Neural cell (in vitro differentiated cells): ENCODE measurements around the gene ZNF230. TPM values are rescaled to one million over a fixed set of nuclear protein-coding genes. Genes with fewer than 3 reads are reported as not detected.
A peak's percentile ranks its signal among the peaks of the same experiment; 100 is the strongest.

Source experiments
- H2AFZ ChIP-seq: fragments of 200-600, 300-800 bp; sonication (generic), shearing (Covaris generic); 2 replicates; pipeline ENCODE4 v1.6.0; 2014; ENCODE audit warnings: low read depth, mild to moderate bottlenecking, antibody characterized with exemption, low read length, moderate library complexity
- H3F3A ChIP-seq: fragments of 200-600 bp; shearing (Covaris generic); 2 replicates; pipeline ENCODE4 v1.6.1; 2016; ENCODE audit warnings: mild to moderate bottlenecking, moderate library complexity, mixed read lengths, antibody characterized with exemption, low read length; ENCODE audit not compliant: insufficient read depth, poor library complexity, severe bottlenecking
- H3K27ac ChIP-seq: fragments of 200-600, 300-800 bp; sonication (generic), shearing (Covaris generic); 2 replicates; pipeline ENCODE4 v1.5.1; 2014; ENCODE audit warnings: mild to moderate bottlenecking, low read length, moderate library complexity
- H3K27me3 ChIP-seq: fragments of 300-800, 200-600 bp; sonication (generic), shearing (Covaris generic); 2 replicates; pipeline ENCODE4 v1.6.0; 2014; ENCODE audit warnings: mild to moderate bottlenecking, low read depth, low read length, moderate library complexity; ENCODE audit not compliant: insufficient read depth
- H3K36me3 ChIP-seq: fragments of 300-800, 200-600 bp; sonication (generic), shearing (Covaris generic); 2 replicates; pipeline ENCODE4 v1.5.1; 2014; ENCODE audit warnings: mild to moderate bottlenecking, antibody characterized with exemption, low read length, moderate library complexity; ENCODE audit not compliant: insufficient read depth
- H3K4me2 ChIP-seq: fragments of 300-800, 200-600 bp; sonication (generic), shearing (Covaris generic); 2 replicates; pipeline ENCODE4 v1.6.0; 2014; ENCODE audit warnings: mild to moderate bottlenecking, low read length
- H3K4me3 ChIP-seq: fragments of 300-800, 200-600 bp; sonication (generic), shearing (Covaris generic); 2 replicates; pipeline ENCODE4 v1.5.1; 2014; ENCODE audit warnings: mild to moderate bottlenecking, low read length, moderate library complexity
- H3K79me2 ChIP-seq: fragments of 200-600 bp; shearing (Covaris generic); replicated peaks from 2 replicates; pipeline ENCODE4 v1.6.0; 2014; ENCODE audit warnings: mild to moderate bottlenecking, low read length, moderate library complexity; ENCODE audit not compliant: insufficient read depth
- H3K9ac ChIP-seq: fragments of 300-800, 200-600 bp; sonication (generic), shearing (Covaris generic); 2 replicates; pipeline ENCODE4 v1.6.1; 2016; ENCODE audit warnings: mild to moderate bottlenecking, low read length, mixed read lengths
- H3K9me2 ChIP-seq: fragments of 200-600 bp; shearing (Covaris generic); 2 replicates; pipeline ENCODE4 v1.6.1; 2016; ENCODE audit warnings: mild to moderate bottlenecking, low read length, mixed read lengths; ENCODE audit not compliant: insufficient read depth
- H3K9me3 ChIP-seq: fragments of 200-600, 300-800 bp; sonication (generic), shearing (Covaris generic); 2 replicates; pipeline ENCODE4 v1.6.1; 2016; ENCODE audit warnings: mild to moderate bottlenecking, mixed run types, low read length, moderate library complexity, mixed read lengths
- H4K20me1 ChIP-seq: fragments of 200-600 bp; shearing (Covaris generic); 2 replicates; pipeline ENCODE4 v1.6.1; 2016; ENCODE audit warnings: mild to moderate bottlenecking, mixed run types; ENCODE audit not compliant: insufficient read depth
- EP300 ChIP-seq: fragments of 450-650 bp; conservative IDR thresholded peaks from 2 replicates; pipeline ENCODE4 v1.6.1; 2014; ENCODE audit warnings: antibody characterized with exemption, mild to moderate bottlenecking, moderate library complexity; ENCODE audit not compliant: poor library complexity, severe bottlenecking
- EZH2 ChIP-seq: fragments of 200-600, 300-800 bp; shearing (Covaris generic), sonication (generic); IDR thresholded peaks from 2 replicates; pipeline ENCODE4 v1.6.1; 2014; ENCODE audit warnings: antibody characterized with exemption, low read length, borderline replicate concordance, mild to moderate bottlenecking; ENCODE audit not compliant: insufficient read depth, poor library complexity, severe bottlenecking
- MXI1 ChIP-seq: fragments of 450-650 bp; conservative IDR thresholded peaks from 2 replicates; pipeline ENCODE4 v1.6.1; 2014; ENCODE audit warnings: antibody characterized with exemption, mild to moderate bottlenecking; ENCODE audit not compliant: poor library complexity, severe bottlenecking
- POLR2AphosphoS5 ChIP-seq: IDR thresholded peaks from 2 replicates; pipeline ENCODE4 v1.6.1; 2012
- RAD21 ChIP-seq: fragments of 450-650 bp; conservative IDR thresholded peaks from 2 replicates; pipeline ENCODE4 v1.6.1; 2014; ENCODE audit warnings: antibody characterized with exemption, mild to moderate bottlenecking, moderate library complexity
- SMC3 ChIP-seq: fragments of 450-650 bp; conservative IDR thresholded peaks from 2 replicates; pipeline ENCODE4 v1.6.1; 2014; ENCODE audit warnings: antibody characterized with exemption, mild to moderate bottlenecking, moderate library complexity; ENCODE audit not compliant: poor library complexity
- TAF1 ChIP-seq: IDR thresholded peaks from 2 replicates; pipeline ENCODE4 v1.6.1; 2012; ENCODE audit warnings: low read depth
- polyA plus RNA-seq: library from polyadenylated mRNA; depleted of rRNA; stranded (reverse); fragments of >200 nt; gene quantifications from 2 replicates; pipeline ENCODE4 v1.2.3, GENCODE V29; 2014
- TF ChIP-seq, protein P1 (sequence below): IDR thresholded peaks from 2 replicates; pipeline ENCODE4 v1.6.1; 2012; ENCODE audit warnings: borderline replicate concordance
- TF ChIP-seq, protein P2 (sequence below): fragments of 450-650 bp; IDR thresholded peaks from 2 replicates; pipeline ENCODE4 v1.5.1; 2014; ENCODE audit warnings: antibody characterized with exemption, mild to moderate bottlenecking, moderate library complexity; ENCODE audit not compliant: poor library complexity, severe bottlenecking

The ZNF230 gene
- polyA plus RNA-seq, 1 donor from 2014 or later, result 6.7 TPM

DNA sequence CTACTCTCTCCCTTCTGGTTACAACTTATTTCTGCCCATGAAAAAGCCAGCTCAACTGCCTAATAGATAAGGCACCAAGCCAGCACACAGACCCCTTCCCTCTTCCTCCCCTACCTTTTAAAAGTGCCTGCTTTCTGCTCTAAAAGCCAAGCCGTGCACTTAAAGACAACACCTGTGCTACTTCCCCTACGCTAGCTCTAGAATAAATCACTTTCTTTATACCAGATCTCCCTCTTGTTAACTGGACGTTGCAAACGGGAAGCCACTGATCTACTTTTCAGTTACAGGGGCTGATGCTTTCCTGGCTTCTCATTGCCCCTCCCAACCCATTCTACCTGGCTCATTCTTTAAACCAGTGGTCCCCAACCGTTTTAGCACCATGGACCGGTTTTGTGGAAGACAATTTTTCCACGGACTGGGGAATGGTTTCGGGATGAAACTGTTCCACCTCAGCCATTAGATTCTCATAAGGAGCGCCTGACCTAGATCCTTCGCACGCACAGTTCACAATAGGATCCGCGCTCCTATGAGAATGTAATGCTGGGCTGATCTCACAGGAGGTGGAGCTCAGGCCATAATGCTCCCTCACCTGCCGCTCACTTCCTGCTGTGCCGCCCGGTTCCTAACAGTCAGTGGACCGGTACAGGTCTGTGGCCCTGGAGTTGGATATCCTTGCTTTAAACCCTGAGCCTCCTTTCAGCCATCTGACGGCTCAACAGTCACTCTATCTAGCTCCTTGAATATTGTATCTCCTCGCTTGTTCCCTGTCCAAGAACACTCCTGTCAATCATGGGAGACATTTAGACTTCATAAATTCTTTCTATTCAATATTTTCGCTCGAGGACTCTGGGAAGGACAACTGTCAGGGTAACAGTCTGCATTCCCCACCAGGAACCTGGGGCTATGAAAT lies 48.2 kb downstream of the ZNF230 start:
- Histone ChIP-seq H3K9me2 (no peaks in the 10 kb centered on the region), H3K4me2 (no peak overlapping the region), H3K9me3 (no peaks in the 10 kb centered on the region), H3K79me2 (peaks cover 16% of the 10 kb centered on the region), H3F3A (no peaks in the 10 kb centered on the region), H2AFZ (peak overlapping the region; percentile 96), H3K27ac (peak overlapping the region; percentile 55), H4K20me1 (no peaks in the 10 kb centered on the region), H3K27me3 (no peaks in the 10 kb centered on the region), H3K4me3 (peak overlapping the region; percentile 90), H3K9ac (peak overlapping the region; percentile 77), H3K36me3 (no peaks in the 10 kb centered on the region)
- TF ChIP-seq MXI1 (no peak), EP300 (peak; percentile 5)

DNA sequence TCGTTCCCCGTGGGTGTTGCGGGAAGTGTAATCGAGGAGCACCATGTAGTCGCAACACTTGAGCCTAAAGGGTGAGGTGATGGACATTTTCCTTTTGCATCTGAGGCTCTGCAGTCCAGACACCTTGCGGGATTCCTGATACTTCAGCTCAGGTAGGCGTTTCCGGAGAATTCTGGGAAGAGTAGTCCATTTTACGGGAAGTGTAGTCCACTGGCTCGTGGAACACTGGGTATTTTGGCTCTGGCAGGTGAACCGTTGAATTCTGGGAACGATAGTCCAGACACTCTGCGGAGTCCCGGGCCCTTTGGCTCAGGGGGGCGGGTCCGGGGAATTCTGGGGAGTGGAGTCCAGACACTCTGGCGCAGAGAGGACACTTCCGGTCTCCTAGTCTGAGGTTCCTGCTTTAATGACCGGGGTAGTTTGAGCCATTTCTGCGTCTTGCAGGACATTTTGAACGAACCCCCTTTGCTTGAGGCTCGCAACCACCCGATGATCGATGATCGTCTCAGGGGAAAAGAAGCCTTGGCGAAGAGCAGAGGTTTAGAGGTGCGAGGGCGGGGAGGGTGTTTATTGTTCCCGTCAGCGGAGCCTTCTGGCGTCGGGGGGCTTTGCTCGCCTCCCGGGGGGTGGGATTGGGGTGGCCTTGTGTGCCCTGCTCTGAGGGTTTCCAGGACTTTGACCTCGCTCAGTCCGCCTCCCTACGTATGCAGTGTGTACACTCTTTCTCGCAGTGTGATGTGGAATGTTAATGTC lies 49.1 kb downstream of the ZNF230 start, which contains the start of gene ZNF223:
Gene ZNF223, plus strand, starts transcription at position 387 of the 753 bp plus-strand sequence. CDS start 3,141 bp downstream, outside the sequence.
- Histone ChIP-seq H4K20me1 (no peaks in the 10 kb centered on the region), H3K27me3 (no peaks in the 10 kb centered on the region), H3K9ac (peak within 1 kb of the TSS; percentile 77), H3K4me3 (peak within 1 kb of the TSS; percentile 90), H3K27ac (peak within 1 kb of the TSS; percentile 55), H3K79me2 (peaks cover 16% of the 10 kb centered on the region), H3K9me3 (no peaks in the 10 kb centered on the region), H3K9me2 (no peaks in the 10 kb centered on the region), H2AFZ (peak within 1 kb of the TSS; percentile 96), H3K4me2 (peak within 1 kb of the TSS; percentile 99), H3F3A (no peaks in the 10 kb centered on the region), H3K36me3 (no peaks in the 10 kb centered on the region)
- TF ChIP-seq TAF1 (no peak), EZH2 (no peak), RAD21 (no peak), EP300 (peak; percentile 9), SMC3 (peak; percentile 10), MXI1 (peak; percentile 58), POLR2AphosphoS5 (peak; percentile 51)
- TF ChIP-seq, protein P1, sequence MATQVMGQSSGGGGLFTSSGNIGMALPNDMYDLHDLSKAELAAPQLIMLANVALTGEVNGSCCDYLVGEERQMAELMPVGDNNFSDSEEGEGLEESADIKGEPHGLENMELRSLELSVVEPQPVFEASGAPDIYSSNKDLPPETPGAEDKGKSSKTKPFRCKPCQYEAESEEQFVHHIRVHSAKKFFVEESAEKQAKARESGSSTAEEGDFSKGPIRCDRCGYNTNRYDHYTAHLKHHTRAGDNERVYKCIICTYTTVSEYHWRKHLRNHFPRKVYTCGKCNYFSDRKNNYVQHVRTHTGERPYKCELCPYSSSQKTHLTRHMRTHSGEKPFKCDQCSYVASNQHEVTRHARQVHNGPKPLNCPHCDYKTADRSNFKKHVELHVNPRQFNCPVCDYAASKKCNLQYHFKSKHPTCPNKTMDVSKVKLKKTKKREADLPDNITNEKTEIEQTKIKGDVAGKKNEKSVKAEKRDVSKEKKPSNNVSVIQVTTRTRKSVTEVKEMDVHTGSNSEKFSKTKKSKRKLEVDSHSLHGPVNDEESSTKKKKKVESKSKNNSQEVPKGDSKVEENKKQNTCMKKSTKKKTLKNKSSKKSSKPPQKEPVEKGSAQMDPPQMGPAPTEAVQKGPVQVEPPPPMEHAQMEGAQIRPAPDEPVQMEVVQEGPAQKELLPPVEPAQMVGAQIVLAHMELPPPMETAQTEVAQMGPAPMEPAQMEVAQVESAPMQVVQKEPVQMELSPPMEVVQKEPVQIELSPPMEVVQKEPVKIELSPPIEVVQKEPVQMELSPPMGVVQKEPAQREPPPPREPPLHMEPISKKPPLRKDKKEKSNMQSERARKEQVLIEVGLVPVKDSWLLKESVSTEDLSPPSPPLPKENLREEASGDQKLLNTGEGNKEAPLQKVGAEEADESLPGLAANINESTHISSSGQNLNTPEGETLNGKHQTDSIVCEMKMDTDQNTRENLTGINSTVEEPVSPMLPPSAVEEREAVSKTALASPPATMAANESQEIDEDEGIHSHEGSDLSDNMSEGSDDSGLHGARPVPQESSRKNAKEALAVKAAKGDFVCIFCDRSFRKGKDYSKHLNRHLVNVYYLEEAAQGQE, result peak; percentile 81
- TF ChIP-seq, protein P2, sequence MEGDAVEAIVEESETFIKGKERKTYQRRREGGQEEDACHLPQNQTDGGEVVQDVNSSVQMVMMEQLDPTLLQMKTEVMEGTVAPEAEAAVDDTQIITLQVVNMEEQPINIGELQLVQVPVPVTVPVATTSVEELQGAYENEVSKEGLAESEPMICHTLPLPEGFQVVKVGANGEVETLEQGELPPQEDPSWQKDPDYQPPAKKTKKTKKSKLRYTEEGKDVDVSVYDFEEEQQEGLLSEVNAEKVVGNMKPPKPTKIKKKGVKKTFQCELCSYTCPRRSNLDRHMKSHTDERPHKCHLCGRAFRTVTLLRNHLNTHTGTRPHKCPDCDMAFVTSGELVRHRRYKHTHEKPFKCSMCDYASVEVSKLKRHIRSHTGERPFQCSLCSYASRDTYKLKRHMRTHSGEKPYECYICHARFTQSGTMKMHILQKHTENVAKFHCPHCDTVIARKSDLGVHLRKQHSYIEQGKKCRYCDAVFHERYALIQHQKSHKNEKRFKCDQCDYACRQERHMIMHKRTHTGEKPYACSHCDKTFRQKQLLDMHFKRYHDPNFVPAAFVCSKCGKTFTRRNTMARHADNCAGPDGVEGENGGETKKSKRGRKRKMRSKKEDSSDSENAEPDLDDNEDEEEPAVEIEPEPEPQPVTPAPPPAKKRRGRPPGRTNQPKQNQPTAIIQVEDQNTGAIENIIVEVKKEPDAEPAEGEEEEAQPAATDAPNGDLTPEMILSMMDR, result no peak
